HG02588 (cell line): Measurements from ENCODE around the gene SPAG6.
A peak's percentile ranks its signal among the peaks of the same experiment; 100 is the strongest.
"Not testable (repeated sequence)": the region's sequence is repeated elsewhere in the genome, so short reads cannot be mapped to it uniquely, and the experiment has no call there.

Experiments used
- ATAC-seq: cut with Tn5 transposase; IDR thresholded peaks from one replicate; pipeline ENCODE4 v1.9.1; 2021; ENCODE audit warnings: mild to moderate bottlenecking, moderate library complexity; ENCODE audit not compliant: unreplicated experiment

Gene SPAG6

GRCh38 chr10:22368981-22369380, 23.7 kb downstream of the SPAG6 start:
- ATAC-seq = no peak

GRCh38 chr10:22369434-22370072, 24.3 kb downstream of the SPAG6 start:
- ATAC-seq = peak; percentile 50

DNA sequence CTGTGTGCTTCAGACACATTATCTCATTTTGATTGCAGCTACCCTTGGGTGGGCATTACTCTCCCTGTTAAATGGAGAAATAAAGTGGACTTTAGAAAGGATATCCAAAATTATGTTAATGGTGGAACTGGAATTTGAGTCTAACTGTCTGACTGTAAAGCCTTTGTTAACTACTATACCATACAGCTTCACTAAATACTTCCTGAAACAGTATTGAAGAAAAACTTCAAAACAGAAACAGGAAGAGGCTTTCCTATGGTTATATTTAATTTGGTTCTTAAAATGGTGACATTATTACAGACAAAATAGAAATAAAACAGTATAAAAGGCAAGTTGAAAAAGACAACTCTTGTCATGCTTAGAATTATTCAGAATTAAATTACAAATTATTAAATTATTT, 25.0 kb downstream of the SPAG6 start:
- no peak for ATAC-seq

- ATAC-seq = no peak
Measured at GRCh38 chr10:22372298-22372697, 27.0 kb downstream of the SPAG6 start.

GRCh38 chr10:22372917-22373316, 27.6 kb downstream of the SPAG6 start:
- ATAC-seq = no peak

DNA sequence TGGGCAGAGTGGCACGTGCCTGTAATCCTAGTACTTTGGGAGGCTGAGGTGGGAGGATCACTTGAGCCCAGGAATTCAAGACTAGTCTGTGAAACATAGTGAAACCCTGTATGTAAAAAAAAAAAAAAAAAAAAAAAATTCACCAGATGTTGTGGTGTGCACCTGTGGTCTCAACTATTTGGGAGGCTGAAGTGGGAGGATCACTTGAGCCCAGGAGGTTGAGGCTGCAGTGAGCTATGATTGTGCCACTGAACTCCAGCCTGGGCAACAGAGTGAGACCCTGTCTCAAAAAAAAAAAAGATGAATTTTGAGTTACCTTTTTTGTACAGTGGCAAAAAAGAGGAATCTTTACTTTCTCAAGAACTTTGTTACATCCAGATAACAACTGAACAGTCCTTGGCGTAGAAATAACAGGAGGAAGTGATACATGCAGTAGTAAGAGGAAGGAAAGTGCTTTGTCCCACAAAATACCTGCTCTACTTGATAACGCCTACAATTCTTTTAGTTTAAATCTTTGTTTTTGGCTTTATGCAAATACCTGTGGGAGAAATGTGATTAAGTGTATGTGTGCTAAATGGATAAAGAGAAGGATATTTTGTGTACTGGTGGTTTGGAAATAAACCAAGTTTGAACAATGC, 29.3 kb downstream of the SPAG6 start:
- no peak for ATAC-seq

GRCh38 chr10:22379059-22379458, 33.8 kb downstream of the SPAG6 start:
- ATAC-seq = peak; percentile 49

- ATAC-seq = no peak
Measured at GRCh38 chr10:22381262-22381661, 36.0 kb downstream of the SPAG6 start.

DNA sequence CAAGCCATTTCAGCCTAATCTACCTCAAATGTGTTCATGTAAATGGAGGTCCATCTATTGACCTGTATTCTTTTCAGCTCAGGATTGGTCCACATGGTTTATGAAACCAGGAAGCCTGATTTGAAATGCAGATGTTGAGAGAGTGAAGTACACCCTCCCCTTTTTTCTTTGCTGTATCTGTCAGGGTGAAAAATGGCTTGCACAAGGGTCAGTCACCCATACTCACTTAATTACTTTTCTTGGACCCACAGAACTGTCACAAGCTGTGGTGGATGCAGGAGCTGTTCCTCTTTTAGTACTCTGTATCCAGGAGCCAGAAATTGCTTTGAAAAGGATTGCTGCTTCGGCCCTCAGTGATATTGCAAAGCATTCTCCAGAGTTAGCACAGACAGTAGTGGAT, 41.2 kb downstream of the SPAG6 start:
- ATAC-seq = no peak

DNA sequence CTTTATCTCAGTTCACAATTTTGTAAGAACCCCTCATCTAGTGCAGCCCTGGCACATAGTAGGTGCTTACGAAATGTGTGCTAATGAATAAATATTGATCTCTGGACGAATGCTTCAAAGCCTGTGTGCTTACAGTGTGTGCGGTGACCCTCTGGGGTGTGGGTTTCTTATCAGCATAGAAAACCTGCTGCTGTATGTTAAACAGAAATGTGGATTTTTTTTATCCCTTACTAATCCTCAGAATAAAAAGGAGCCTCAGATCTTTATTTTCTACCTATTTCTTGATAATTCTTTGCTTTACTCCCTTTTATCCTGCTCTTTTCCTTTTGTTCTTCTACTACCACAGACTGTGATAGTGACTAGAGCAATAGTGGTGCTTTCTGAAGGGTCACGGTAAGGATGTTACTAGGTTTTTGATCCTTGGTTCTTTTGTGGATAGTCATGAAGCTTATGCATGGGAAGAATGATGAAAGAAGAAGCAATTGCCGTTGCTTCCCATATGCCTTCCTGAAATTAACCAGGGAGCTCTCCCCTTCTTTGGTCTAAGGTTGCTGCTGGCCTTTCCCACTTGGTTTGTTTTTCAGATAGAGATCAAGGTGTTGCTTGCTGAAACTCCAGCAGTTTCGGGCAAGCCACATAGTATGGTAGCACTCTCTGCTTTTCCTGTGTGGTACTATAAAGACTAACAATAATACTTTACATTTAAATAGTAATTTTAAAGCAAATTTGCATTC, 44.7 kb downstream of the SPAG6 start:
- no peak for ATAC-seq

DNA sequence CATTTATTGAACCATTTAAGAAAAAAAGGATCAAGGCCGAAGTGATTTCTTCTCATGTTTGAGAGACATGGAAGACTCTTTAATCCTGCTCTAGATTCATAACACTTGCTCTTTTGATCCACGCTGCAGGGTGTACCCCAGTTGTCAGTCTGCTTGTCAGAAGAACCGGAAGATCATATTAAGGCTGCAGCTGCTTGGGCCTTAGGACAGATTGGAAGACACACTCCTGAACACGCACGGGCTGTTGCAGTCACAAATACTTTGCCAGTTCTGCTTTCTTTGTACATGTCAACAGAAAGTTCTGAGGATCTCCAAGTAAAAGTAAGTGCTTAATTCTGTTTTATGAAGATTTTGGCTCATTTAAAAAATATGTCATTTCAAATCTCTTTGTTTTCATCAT, 46.3 kb downstream of the SPAG6 start:
- ATAC-seq = no peak

GRCh38 chr10:22396195-22396594, 50.9 kb downstream of the SPAG6 start:
- ATAC-seq = not testable (repeated sequence)

DNA sequence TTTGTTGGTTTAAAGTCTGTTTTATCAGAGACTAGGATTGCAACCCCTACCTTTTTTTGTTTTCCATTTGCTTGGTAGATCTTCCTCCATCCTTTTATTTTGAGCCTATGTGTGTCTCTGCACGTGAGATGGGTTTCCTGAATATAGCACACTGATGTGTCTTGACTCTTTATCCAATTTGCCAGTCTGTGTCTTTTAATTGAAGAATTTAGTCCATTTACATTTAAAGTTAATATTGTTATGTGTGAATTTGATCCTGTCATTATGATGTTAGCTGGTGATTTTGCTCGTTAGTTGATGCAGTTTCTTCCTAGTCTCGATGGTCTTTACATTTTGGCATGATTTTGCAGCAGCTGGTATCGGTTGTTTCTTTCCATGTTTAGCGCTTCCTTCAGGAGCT, 61.6 kb downstream of the SPAG6 start:
- not testable (repeated sequence) for ATAC-seq

- no peak for ATAC-seq
Measured at GRCh38 chr10:22410394-22410793, 65.1 kb downstream of the SPAG6 start.

- no peak for ATAC-seq
Measured at GRCh38 chr10:22410846-22411245, 65.5 kb downstream of the SPAG6 start.

DNA sequence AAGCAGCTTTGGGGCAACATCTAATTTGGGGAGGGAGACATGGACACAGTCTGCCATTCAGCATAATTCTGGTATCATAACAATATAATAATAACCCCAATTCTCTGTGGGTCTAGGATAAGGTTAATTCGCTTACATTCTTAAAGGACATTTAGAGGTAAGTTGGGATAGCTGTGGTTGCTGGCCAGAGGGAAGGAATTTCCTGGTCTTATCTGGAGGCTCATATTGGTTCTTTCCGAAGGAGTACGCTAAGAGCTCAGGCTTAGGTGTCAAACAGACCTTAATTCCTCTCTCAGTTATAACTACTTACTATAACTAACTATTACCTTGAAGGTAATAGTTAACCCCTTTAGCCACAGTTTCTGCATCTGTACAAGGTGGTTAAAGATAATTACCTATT, 68.8 kb downstream of the SPAG6 start:
- no peak for ATAC-seq

DNA sequence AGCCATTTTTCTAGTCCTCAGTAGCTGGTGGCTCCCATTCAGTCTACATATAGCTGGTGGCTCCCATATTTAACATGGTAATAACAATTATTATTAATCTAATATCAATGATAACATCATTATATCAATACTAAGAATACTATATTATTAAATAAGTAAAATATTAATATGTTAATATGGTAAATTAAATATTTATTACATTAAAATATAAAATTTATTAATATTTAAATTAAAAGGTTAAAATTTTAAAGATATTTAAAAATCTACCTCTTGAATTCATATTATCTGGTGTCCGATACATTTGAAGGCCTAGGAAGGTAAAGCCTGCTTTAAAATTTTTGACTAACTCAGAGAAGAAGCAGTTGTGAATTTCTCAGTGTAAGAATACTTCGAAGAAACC, 69.8 kb downstream of the SPAG6 start:
- no peak for ATAC-seq

DNA sequence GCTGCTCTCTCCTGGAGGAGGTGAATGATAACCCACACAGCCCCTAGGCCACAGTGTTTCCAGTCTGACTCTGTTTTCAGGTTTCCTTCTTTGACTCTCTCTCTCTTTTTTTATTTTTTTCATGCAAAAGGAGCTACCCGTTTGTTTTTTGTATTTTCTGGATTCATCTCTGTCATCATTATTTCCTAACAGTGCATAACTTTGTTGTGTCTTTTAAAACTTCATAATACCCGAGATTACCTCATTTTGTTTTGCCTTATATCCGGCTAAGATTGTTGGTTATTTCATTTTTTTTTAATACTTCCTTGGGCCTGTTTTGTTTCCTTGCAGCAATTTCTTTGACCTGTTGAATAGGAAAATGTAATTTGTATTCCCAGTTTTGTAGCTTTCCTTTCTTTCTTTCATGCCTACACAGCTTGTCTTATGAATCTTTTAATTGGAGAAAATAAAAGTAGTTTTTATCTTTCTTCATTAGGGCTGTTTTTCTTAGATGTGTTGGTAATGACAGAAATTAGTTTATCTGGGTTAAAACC, 72.5 kb downstream of the SPAG6 start:
- ATAC-seq = no peak

DNA sequence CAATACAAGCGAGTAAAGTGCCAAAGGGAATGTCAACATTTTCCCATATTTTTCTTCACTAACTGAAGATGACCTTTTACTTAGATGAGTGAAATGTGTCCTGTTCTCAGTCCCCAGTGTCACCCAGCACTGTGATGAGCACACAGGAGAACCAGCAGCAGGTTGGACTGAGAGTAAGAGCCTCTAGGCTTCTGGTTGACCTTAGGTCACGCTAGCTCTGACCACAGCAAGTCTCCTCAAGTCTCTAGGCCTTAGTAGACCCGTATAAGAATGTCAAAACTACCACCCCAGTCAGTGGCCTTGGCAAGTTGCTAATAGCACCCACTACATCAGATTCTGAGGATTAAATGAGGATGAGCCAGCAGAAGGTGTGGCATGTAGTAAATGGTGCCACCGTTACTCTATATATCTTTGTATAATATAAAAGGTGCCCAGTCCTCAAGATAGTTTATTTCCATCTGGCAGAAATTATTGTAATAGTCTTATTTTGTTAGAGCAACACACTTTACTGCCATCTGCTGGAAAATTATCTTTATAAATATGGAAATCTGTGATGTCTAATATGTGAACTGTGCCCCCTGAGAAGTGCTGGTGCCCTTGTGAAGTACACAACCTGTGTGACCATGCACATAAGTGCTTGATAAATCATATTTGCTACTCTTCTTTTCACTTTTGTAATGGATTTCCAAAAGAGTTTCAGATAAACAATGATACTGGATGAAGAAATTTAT, 75.7 kb downstream of the SPAG6 start:
- ATAC-seq = no peak

DNA sequence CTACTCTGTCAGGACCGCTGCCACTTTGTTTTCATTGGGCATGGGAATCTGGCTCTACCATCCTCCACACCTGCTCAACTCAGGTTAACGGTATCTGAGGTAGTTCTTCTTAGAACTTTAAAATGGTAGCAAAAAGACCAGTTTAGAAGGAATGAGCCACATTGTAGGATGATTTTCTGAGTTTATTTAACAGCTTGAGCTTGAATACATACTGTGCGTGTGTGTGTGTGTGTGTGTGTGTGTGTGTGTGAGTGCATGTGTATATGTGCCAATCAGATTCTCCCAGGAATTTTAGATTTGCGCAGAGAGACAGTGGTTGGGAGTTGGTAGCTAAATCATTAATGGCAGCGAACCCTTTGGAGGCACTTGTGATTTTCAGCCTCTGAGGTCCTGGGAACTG, 81.4 kb downstream of the SPAG6 start:
- no peak for ATAC-seq

DNA sequence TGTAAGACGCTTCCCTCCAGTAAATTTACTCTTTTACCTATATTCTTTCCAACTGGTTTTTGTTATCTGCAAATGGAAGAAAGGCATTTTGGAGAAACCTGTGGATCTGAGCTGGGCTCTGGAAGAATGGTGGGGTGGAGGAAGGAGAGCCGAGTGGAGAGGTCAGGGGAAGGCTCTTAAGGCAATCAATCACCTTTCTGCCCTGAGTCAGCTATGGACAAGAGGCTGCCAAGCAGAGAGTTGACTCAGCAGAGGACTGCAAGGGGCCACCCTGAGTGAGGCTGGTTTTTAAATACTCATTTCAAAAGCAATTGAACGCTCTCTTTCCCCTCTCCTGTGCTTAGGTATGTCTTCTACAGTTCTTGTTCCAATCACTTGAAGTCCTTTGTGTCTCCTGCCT, 81.8 kb downstream of the SPAG6 start:
- ATAC-seq = no peak
